Measurements from ENCODE around the gene DENND5A.

The DENND5A gene

GRCh38 chr11:9094420-9094819 is 170.7 kb downstream of the DENND5A start:
- DNase-seq = no peak

- no peak for DNase-seq
Observed at GRCh38 chr11:9092853-9093778, 172.0 kb downstream of the DENND5A start.

GRCh38 chr11:9092072-9092471 is 173.1 kb downstream of the DENND5A start:
- DNase-seq = no peak

GRCh38 chr11:9091044-9091922 is 173.9 kb downstream of the DENND5A start, which contains the start of gene SCUBE2:
Gene SCUBE2, minus strand, starts transcription at chr11:9091599. Its CDS starts 71 bp downstream, at chr11:9091528.
- DNase-seq = peak; percentile 56

GRCh38 chr11:9090488-9091043 is 174.6 kb downstream of the DENND5A start:
- DNase-seq = no peak

- no peak for DNase-seq
Observed at GRCh38 chr11:9089636-9090035, 175.5 kb downstream of the DENND5A start.

- no peak for DNase-seq
Observed at GRCh38 chr11:9089061-9089460, 176.1 kb downstream of the DENND5A start.

Data from right forelimb (tissue), 1 donor.